ENCODE data around the gene RAD9B. TPM values are rescaled to one million over a fixed set of nuclear protein-coding genes. Genes with fewer than 3 reads are reported as not detected.
"Not testable (repeated sequence)": the region's sequence is repeated elsewhere in the genome, so short reads cannot be mapped to it uniquely, and the experiment has no call there.

Gene RAD9B
- total and polyA plus RNA-seq, 10 of the 15 experiments (the other 5 are each of a cell fraction or from before 2014, with no cell fraction given), result 0.54 to 2.0 (median 1.3) TPM

DNA sequence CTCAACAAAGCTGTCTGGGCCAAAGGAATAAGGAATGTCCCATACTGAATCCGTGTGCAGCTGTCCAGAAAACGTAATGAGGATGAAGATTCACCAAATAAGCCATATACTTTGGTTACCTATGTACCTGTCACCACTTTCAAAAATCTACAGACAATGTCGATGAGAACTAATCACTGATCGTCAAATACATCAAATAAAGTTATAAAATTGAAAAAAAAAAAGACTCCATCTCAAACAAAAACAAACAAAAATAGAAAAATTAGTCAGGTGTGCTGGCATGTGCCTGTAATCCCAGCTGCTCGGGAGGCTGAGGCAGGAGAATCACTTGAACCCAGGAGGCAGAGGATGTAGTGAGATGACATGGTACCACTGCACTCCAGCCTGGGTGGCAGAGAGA lies 40.9 kb upstream of the RAD9B start:
- peaks cover 11% of the 10 kb centered on the region for H3K4me1 ChIP-seq (ENCODE audit: control insufficient read depth, insufficient read depth, low read length)
- RAD21 ChIA-PET (ENCODE audit: unreplicated experiment); H3K9me3 ChIP-seq (replicated peaks; ENCODE audit: control insufficient read depth, insufficient read depth, low read length); H3K27ac ChIP-seq (ENCODE audit: control insufficient read depth, insufficient read depth); H3K27me3 ChIP-seq (replicated peaks in 1 of 2; ENCODE audit: control insufficient read depth in 2 of 2, insufficient read depth in 2 of 2, low read length in 1 of 2); H3K79me2 ChIP-seq (ENCODE audit: control insufficient read depth, insufficient read depth, low read length); DNase-seq (ENCODE audit: low read depth, low spot score); H3K36me3 ChIP-seq (ENCODE audit: control insufficient read depth in 2 of 2, insufficient read depth in 2 of 2, low read length in 1 of 2); POLR2A ChIA-PET; ATAC-seq; H3K9ac ChIP-seq (ENCODE audit: control insufficient read depth, insufficient read depth, low read length); H3K4me2 ChIP-seq (ENCODE audit: control insufficient read depth, insufficient read depth); in situ Hi-C loops (cut with MboI); H2AFZ ChIP-seq (ENCODE audit: control insufficient read depth, low read depth, low read length); BruUV-seq (replicated peaks); H4K20me1 ChIP-seq (ENCODE audit: control insufficient read depth, insufficient read depth); H3K4me3 ChIP-seq; FAIRE-seq; intact Hi-C loops (cut with micrococcal nuclease; ENCODE audit: unreplicated experiment): not testable (repeated sequence)
- ChIA-PET SMC1A (ENCODE audit: uncharacterized antibody, unreplicated experiment) (interaction anchor here (1.4 kb wide), 1 partner anchor 139 kb away, joined by 3 read pairs; no protein-coding TSS in a partner anchor), CTCF (interaction anchor here (1.0 kb wide), 1 partner anchor 139 kb away, joined by 3 read pairs; no protein-coding TSS in a partner anchor)
- 80% methylated on average over 5 of the region's 5 CpGs for WGBS (ENCODE audit: insufficient coverage, insufficient replicate concordance, low lambda C conversion rate, missing lambda C conversion rate)
- peak; percentile 70; the same call in 1 of the 2 replicates for TF ChIP-seq ZBTB40 (IDR thresholded peaks at IDR 0.05; ENCODE audit: borderline replicate concordance)

GRCh38 chr12:110465024-110465423 lies 37.1 kb upstream of the RAD9B start:
- intact Hi-C loops (cut with micrococcal nuclease; ENCODE audit: unreplicated experiment) (loop anchor here (5.0 kb wide), 2 partner anchors 137 to 232 kb away; no protein-coding TSS in a partner anchor), in situ Hi-C loops (cut with MboI) (loop anchor here (5.0 kb wide), 1 partner anchor 137 kb away; no protein-coding TSS in a partner anchor)
- ChIA-PET CTCF (no interaction called here), SMC1A (ENCODE audit: uncharacterized antibody, unreplicated experiment) (interaction anchor here (1.6 to 6.0 kb wide), 2 partner anchors 8 to 16 kb away, joined by 5 to 36 read pairs; partner anchors contain the start of gene ARPC3), RAD21 (ENCODE audit: unreplicated experiment) (interaction anchor here (0.7 to 1.2 kb wide), 2 partner anchors 9 to 32 kb away, joined by 3 to 4 read pairs; no protein-coding TSS in a partner anchor), POLR2A (interaction anchor here (0.5 to 0.7 kb wide), 3 partner anchors 8 to 157 kb away, joined by 3 to 4 read pairs (median 3); no protein-coding TSS in a partner anchor)
- Histone ChIP-seq H2AFZ (ENCODE audit: control insufficient read depth, low read depth, low read length) (no peak overlapping the region), H3K27ac (ENCODE audit: control insufficient read depth, insufficient read depth) (no peak overlapping the region), H3K36me3 (ENCODE audit: control insufficient read depth in 2 of 2, insufficient read depth in 2 of 2, low read length in 1 of 2) (no peaks in the 10 kb centered on the region; a peak in 2 of 4 replicates), H3K9me3 (replicated peaks; ENCODE audit: control insufficient read depth, insufficient read depth, low read length) (no peaks in the 10 kb centered on the region), H3K79me2 (ENCODE audit: control insufficient read depth, insufficient read depth, low read length) (peaks cover 32% of the 10 kb centered on the region), H4K20me1 (ENCODE audit: control insufficient read depth, insufficient read depth) (no peaks in the 10 kb centered on the region), H3K9ac (ENCODE audit: control insufficient read depth, insufficient read depth, low read length) (no peak overlapping the region), H3K4me1 (ENCODE audit: control insufficient read depth, insufficient read depth, low read length) (peaks cover 6% of the 10 kb centered on the region), H3K4me2 (ENCODE audit: control insufficient read depth, insufficient read depth) (no peak overlapping the region), H3K27me3 (replicated peaks in 1 of 2; ENCODE audit: control insufficient read depth in 2 of 2, insufficient read depth in 2 of 2, low read length in 1 of 2) (no peaks in the 10 kb centered on the region), H3K4me3 (no peak overlapping the region)
- 100% methylated on average over 2 of the region's 2 CpGs for WGBS (ENCODE audit: insufficient coverage, insufficient replicate concordance, low lambda C conversion rate, missing lambda C conversion rate)
- no peak for DNase-seq (ENCODE audit: low read depth, low spot score)
- no peak for FAIRE-seq
- ATAC-seq, result no peak
- BruUV-seq (replicated peaks), result no TSS peak
- no peak for TF ChIP-seq ZNF274 (IDR thresholded peaks at IDR 0.05; ENCODE audit: insufficient read depth, insufficient read length)
- no peak for TF ChIP-seq E4F1 (IDR thresholded peaks at IDR 0.05; ENCODE audit: borderline replicate concordance, partially characterized antibody)
